ENCODE measurements around the gene MTERF2. TPM values are rescaled to one million over a fixed set of nuclear protein-coding genes. Genes with fewer than 3 reads are reported as not detected.

MTERF2 gene
- total and polyA plus RNA-seq, 2 of the 13 experiments (the other 11 are each of a cell fraction or from before 2014, with no cell fraction given): 8.0 to 11.6 TPM

DNA sequence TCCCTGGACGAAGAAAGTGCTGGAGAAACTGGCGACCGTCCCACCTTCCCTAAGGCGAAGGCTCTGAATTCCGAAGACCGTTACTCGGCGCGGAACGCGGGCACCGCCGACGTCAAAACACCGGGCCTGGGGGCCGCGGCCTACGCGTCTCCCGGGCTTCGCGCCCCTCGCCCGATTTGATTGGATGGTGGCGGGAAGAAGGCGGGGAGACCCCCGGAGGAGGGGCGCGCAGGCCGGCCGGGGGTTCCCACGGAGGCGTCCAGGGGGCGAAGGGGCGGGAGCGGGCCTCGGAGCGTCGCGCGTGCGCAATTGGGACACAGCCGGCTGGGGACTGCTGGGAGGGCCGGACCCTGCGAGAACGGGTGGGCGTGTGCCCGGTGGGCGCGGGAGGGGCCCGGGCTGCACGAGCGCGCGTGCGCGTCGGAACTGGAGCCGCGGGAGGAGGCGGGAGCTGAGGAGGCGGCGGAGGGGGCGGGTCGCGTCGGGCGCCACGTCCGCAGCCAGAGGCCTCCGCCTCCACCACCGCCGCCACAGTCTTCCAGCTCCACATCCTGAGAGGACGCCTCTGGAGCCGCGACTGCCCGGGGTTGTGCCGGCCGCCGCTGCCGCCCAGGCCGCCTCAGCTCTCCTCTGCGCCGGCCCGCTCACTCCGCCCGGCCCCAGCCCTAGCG lies 31.4 kb downstream of the MTERF2 start, which contains the start of gene TMEM263 (continued):
- TF ChIP-seq, protein P1, sequence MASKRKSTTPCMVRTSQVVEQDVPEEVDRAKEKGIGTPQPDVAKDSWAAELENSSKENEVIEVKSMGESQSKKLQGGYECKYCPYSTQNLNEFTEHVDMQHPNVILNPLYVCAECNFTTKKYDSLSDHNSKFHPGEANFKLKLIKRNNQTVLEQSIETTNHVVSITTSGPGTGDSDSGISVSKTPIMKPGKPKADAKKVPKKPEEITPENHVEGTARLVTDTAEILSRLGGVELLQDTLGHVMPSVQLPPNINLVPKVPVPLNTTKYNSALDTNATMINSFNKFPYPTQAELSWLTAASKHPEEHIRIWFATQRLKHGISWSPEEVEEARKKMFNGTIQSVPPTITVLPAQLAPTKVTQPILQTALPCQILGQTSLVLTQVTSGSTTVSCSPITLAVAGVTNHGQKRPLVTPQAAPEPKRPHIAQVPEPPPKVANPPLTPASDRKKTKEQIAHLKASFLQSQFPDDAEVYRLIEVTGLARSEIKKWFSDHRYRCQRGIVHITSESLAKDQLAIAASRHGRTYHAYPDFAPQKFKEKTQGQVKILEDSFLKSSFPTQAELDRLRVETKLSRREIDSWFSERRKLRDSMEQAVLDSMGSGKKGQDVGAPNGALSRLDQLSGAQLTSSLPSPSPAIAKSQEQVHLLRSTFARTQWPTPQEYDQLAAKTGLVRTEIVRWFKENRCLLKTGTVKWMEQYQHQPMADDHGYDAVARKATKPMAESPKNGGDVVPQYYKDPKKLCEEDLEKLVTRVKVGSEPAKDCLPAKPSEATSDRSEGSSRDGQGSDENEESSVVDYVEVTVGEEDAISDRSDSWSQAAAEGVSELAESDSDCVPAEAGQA (IDR thresholded peaks at IDR 0.05; ENCODE audit: low read depth): no peak
- TF ChIP-seq, protein P1 (CRISPR knock-in tag; IDR thresholded peaks at IDR 0.05; ENCODE audit: borderline replicate concordance): no peak
- TF ChIP-seq ZMAT3 (CRISPR knock-in tag; conservative IDR thresholded peaks at IDR 0.05): peak; percentile 84; the same call in 1 of the 2 replicates
- TF ChIP-seq POLR2AphosphoS2 (IDR thresholded peaks at IDR 0.05; ENCODE audit: low read depth, low read length): no peak
- TF ChIP-seq, protein P2, sequence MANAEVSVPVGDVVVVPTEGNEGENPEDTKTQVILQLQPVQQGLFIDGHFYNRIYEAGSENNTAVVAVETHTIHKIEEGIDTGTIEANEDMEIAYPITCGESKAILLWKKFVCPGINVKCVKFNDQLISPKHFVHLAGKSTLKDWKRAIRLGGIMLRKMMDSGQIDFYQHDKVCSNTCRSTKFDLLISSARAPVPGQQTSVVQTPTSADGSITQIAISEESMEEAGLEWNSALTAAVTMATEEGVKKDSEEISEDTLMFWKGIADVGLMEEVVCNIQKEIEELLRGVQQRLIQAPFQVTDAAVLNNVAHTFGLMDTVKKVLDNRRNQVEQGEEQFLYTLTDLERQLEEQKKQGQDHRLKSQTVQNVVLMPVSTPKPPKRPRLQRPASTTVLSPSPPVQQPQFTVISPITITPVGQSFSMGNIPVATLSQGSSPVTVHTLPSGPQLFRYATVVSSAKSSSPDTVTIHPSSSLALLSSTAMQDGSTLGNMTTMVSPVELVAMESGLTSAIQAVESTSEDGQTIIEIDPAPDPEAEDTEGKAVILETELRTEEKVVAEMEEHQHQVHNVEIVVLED (CRISPR knock-in tag; IDR thresholded peaks at IDR 0.05; ENCODE audit: borderline replicate concordance): peak; percentile 85
- no peak for TF ChIP-seq ZNF12 (CRISPR knock-in tag; IDR thresholded peaks at IDR 0.05)
- TF ChIP-seq, protein P3, sequence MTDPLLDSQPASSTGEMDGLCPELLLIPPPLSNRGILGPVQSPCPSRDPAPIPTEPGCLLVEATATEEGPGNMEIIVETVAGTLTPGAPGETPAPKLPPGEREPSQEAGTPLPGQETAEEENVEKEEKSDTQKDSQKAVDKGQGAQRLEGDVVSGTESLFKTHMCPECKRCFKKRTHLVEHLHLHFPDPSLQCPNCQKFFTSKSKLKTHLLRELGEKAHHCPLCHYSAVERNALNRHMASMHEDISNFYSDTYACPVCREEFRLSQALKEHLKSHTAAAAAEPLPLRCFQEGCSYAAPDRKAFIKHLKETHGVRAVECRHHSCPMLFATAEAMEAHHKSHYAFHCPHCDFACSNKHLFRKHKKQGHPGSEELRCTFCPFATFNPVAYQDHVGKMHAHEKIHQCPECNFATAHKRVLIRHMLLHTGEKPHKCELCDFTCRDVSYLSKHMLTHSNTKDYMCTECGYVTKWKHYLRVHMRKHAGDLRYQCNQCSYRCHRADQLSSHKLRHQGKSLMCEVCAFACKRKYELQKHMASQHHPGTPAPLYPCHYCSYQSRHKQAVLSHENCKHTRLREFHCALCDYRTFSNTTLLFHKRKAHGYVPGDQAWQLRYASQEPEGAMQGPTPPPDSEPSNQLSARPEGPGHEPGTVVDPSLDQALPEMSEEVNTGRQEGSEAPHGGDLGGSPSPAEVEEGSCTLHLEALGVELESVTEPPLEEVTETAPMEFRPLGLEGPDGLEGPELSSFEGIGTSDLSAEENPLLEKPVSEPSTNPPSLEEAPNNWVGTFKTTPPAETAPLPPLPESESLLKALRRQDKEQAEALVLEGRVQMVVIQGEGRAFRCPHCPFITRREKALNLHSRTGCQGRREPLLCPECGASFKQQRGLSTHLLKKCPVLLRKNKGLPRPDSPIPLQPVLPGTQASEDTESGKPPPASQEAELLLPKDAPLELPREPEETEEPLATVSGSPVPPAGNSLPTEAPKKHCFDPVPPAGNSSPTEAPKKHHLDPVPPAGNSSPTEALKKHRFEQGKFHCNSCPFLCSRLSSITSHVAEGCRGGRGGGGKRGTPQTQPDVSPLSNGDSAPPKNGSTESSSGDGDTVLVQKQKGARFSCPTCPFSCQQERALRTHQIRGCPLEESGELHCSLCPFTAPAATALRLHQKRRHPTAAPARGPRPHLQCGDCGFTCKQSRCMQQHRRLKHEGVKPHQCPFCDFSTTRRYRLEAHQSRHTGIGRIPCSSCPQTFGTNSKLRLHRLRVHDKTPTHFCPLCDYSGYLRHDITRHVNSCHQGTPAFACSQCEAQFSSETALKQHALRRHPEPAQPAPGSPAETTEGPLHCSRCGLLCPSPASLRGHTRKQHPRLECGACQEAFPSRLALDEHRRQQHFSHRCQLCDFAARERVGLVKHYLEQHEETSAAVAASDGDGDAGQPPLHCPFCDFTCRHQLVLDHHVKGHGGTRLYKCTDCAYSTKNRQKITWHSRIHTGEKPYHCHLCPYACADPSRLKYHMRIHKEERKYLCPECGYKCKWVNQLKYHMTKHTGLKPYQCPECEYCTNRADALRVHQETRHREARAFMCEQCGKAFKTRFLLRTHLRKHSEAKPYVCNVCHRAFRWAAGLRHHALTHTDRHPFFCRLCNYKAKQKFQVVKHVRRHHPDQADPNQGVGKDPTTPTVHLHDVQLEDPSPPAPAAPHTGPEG (CRISPR knock-in tag; IDR thresholded peaks at IDR 0.05): peak; percentile 65; the same call in 1 of the 2 replicates
- TF ChIP-seq MYC (CRISPR knock-in tag; IDR thresholded peaks at IDR 0.05; ENCODE audit: borderline replicate concordance): peak; percentile 57; the same call in 1 of the 2 replicates
- peak; percentile 46; the same call in 1 of the 2 replicates for TF ChIP-seq MLX (CRISPR knock-in tag; IDR thresholded peaks at IDR 0.05)
- TF ChIP-seq ZFP82 (CRISPR knock-in tag; IDR thresholded peaks at IDR 0.05; ENCODE audit: borderline replicate concordance): peak; percentile 91
- 0 out of 2 replicates have a peak, but pooled peaks have one; percentile 34 for TF ChIP-seq ATF2 (CRISPR knock-in tag; IDR thresholded peaks at IDR 0.05)
- peak; percentile 62; the same call in 1 of the 2 replicates for TF ChIP-seq ZNF557 (CRISPR knock-in tag; IDR thresholded peaks at IDR 0.05)
- 0 out of 2 replicates have a peak, but pooled peaks have one; percentile 50 for TF ChIP-seq ZNF547 (CRISPR knock-in tag; IDR thresholded peaks at IDR 0.05)
